Mesenteric fat pad (tissue), 1 donor: ENCODE data around the gene SPNS1. TPM values are rescaled to one million over a fixed set of nuclear protein-coding genes. Genes with fewer than 3 reads are reported as not detected.
"Not testable (repeated sequence)": the region's sequence is repeated elsewhere in the genome, so short reads cannot be mapped to it uniquely, and the experiment has no call there.

ENCODE experiments used
- DNase-seq: peaks from one replicate; pipeline ENCODE4 v3.0.0-alpha.2; 2020; ENCODE audit warnings: low spot score
- long read RNA-seq: library from polyadenylated mRNA; unstranded; transcript quantifications from one replicate; pipeline ENCODE4 v2.0.0, GENCODE V29; 2020
- total RNA-seq: library from RNA; stranded (reverse); fragmentation: NEBNext Ultra II Directional; extraction: Animal tissue kit (Norgen Biotek cat#: 25700); gene quantifications from one replicate; pipeline ENCODE4 v1.2.1, GENCODE V29; 2021
- donor health status: DM: yes; HTN: yes; CAD: no.

Gene SPNS1, protein sequence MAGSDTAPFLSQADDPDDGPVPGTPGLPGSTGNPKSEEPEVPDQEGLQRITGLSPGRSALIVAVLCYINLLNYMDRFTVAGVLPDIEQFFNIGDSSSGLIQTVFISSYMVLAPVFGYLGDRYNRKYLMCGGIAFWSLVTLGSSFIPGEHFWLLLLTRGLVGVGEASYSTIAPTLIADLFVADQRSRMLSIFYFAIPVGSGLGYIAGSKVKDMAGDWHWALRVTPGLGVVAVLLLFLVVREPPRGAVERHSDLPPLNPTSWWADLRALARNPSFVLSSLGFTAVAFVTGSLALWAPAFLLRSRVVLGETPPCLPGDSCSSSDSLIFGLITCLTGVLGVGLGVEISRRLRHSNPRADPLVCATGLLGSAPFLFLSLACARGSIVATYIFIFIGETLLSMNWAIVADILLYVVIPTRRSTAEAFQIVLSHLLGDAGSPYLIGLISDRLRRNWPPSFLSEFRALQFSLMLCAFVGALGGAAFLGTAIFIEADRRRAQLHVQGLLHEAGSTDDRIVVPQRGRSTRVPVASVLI
- 31.4 TPM for total RNA-seq
- long read RNA-seq, transcript SPNS1-202 (13 exons, 2,102 nt): minor isoform, 5 of 225 reads
- long read RNA-seq, transcript SPNS1-207 (13 exons, 1,979 nt): minor isoform, 28 of 225 reads
- long read RNA-seq, transcript SPNS1-201 (12 exons, 2,208 nt): major isoform, 117 of 225 reads
- long read RNA-seq, partial matches to known transcripts: 25 of 225 reads
- long read RNA-seq, other reads (novel, unspliced or antisense): 43 of 225 reads

DNA sequence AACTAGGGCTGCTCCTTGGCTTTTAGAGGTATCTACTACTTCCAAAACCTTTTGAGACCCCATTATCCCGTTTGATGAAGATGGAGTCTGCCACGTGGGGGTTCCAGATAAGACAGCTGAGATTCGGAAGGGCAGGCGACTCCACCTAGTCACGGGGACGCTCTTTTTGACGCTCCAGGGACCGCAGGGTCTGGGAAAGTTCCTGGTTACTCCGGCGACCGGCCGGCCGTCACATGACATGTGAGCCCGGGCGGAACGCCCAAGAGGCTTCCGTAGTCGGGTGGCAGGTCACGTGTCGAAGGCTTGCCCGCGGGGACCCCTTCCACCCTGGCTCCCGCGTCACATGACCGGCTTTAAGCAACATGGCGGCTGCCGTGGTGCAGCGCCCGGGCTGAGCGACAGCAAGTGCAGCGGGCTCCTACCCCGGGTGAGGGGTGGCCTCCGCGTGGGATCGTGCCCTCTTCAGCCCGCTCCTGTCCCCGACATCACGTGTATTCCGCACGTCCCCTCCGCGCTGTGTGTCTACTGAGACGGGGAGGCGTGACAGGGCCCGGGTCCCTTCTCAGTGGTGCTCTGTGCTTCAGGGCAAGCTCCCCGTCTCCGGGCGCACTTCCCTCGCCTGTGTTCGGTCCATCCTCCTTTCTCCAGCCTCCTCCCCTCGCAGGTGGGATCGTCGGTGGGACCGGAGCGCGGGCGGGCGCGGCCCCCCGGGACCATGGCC lies at the start of gene SPNS1:
TSS of gene SPNS1 (plus strand) at position 342 of the 721 bp plus-strand sequence. CDS start at position 716, 374 bp downstream.
- DNase-seq: peak; percentile 99

GRCh38 chr16:28925386-28926228 lies 49.0 kb upstream of the SPNS1 start:
- peak; percentile 92 for DNase-seq

DNA sequence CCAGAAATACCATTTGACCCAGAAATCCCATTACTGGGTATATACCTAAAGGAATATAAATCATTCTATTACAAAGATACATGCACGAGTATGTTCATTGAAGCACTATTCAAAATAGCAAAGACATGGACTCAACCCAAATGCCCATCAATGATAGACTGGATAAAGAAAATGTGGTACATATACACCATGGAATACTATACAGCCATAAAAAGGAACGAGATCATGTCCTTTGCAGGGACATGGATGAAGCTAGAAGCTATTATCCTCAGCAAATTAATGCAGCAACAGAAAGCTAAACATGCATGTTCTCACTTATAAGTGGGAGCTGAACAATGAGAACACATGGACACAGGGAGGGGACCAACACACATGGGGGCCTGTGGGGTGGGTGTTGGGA lies 48.3 kb upstream of the SPNS1 start:
- DNase-seq: not testable (repeated sequence)

- no peak for DNase-seq
Measured at GRCh38 chr16:28927815-28928214, 46.8 kb upstream of the SPNS1 start.

GRCh38 chr16:28930203-28930602 lies 44.4 kb upstream of the SPNS1 start:
- DNase-seq: no peak

DNA sequence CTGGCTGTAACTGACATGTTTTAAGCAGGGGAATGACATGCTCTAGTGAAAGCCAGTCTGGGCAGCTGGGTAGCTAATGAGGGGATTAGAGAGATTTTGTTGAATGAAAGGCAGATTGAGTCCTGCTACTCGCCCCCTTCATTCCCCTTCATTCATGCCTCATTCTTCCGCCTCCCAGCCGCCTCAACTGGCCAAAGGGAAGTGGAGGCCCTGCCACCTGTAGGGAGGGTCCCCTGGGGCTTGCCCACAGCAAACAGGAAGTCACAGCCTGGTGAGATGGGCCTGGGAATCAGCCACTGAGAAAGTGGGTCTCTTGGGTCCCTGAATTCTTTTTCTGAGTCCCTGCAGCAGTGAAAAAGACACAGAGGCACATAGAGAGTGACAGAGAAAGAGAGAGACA lies 43.9 kb upstream of the SPNS1 start:
- DNase-seq: no peak

- DNase-seq: no peak
Measured at GRCh38 chr16:28931801-28932225, 42.8 kb upstream of the SPNS1 start, which contains the start of gene CD19. CD19 (plus strand) TSS chr16:28931971; CDS start chr16:28932001, 30 bp downstream.

DNA sequence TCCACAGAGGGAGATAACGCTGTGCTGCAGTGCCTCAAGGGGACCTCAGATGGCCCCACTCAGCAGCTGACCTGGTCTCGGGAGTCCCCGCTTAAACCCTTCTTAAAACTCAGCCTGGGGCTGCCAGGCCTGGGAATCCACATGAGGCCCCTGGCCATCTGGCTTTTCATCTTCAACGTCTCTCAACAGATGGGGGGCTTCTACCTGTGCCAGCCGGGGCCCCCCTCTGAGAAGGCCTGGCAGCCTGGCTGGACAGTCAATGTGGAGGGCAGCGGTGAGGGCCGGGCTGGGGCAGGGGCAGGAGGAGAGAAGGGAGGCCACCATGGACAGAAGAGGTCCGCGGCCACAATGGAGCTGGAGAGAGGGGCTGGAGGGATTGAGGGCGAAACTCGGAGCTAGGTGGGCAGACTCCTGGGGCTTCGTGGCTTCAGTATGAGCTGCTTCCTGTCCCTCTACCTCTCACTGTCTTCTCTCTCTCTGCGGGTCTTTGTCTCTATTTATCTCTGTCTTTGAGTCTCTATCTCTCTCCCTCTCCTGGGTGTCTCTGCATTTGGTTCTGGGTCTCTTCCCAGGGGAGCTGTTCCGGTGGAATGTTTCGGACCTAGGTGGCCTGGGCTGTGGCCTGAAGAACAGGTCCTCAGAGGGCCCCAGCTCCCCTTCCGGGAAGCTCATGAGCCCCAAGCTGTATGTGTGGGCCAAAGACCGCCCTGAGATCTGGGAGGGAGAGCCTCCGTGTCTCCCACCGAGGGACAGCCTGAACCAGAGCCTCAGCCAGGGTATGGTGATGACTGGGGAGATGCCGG lies 42.0 kb upstream of the SPNS1 start:
- DNase-seq: no peak

- DNase-seq: no peak
Measured at GRCh38 chr16:28933171-28933570, 41.4 kb upstream of the SPNS1 start.

DNA sequence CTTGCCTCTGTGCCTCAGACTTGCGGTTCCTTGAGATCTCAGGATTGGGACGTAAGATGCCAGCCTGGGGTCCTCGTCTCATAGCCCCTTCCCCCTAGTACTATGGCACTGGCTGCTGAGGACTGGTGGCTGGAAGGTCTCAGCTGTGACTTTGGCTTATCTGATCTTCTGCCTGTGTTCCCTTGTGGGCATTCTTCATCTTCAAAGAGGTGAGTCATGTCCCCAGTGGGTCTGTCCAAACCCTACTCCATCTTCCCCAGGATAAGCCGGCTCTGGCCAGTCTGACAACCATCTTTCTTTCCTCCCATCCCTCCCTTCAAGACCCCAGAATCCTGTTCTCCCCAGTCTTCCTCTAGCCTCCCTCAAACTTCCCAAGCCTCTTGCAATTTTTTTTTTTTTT lies 39.2 kb upstream of the SPNS1 start:
- no peak for DNase-seq

DNA sequence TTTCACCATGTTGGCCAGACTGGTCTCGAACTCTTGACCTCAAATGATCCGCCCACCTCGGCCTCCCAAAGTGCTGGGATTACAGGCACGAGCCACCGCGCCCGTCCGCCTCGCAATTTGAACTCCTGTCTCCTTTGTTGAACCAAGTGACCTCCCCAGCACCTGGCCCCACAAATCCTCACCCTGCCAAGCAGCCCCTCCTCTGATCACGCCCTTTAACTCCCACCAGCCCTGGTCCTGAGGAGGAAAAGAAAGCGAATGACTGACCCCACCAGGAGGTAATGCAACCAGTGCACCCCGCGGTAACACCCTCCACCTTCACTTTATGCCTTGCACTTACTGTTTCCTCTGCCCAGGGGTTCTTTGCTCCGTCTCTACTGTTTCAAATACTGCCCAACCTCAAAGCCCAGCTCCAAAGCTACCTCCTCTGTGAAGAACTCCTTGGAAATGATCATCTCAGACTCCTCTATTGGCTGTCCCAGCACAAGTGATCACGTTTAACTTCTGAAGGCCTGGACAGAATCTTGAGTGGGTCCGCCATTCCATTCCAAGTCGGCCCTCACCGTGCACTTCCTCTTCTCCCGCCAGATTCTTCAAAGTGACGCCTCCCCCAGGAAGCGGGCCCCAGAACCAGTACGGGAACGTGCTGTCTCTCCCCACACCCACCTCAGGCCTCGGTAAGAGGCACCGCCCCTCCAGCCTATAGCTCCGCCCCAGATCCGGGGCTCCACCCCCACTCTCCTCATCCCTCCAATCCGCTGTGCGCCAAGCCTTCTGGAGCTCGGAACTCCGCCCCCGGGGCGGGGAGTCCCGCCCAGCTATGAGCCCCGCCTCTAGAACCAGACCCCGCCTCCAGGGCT lies 38.4 kb upstream of the SPNS1 start:
- peak; percentile 95 for DNase-seq

GRCh38 chr16:28936784-28937155 lies 37.8 kb upstream of the SPNS1 start:
- DNase-seq: no peak

GRCh38 chr16:28937222-28937876 lies 37.2 kb upstream of the SPNS1 start:
- no peak for DNase-seq

GRCh38 chr16:28938721-28939120 lies 35.9 kb upstream of the SPNS1 start:
- no peak for DNase-seq

DNA sequence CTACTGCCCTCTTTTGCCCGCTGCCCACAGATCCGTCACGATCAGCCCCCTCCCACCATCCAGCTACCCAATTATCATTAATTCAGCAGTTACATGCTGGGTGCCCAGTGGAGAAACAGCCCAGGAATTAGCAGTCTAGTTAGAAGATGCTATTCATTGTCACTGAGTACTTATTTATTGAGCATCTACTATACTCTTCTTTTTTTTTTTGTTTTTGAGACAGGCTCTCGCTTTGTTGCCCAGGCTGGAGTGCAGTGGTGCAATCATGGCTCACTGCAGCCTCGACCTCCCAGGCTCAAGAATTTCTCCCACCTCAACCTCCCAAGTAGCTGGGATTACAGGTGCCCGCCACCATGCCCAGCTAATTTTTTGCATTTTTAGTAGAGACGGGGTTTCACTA lies 34.8 kb upstream of the SPNS1 start:
- not testable (repeated sequence) for DNase-seq

- no peak for DNase-seq
Measured at GRCh38 chr16:28943281-28943680, 31.3 kb upstream of the SPNS1 start.

GRCh38 chr16:28946681-28947080 lies 27.9 kb upstream of the SPNS1 start:
- no peak for DNase-seq

DNA sequence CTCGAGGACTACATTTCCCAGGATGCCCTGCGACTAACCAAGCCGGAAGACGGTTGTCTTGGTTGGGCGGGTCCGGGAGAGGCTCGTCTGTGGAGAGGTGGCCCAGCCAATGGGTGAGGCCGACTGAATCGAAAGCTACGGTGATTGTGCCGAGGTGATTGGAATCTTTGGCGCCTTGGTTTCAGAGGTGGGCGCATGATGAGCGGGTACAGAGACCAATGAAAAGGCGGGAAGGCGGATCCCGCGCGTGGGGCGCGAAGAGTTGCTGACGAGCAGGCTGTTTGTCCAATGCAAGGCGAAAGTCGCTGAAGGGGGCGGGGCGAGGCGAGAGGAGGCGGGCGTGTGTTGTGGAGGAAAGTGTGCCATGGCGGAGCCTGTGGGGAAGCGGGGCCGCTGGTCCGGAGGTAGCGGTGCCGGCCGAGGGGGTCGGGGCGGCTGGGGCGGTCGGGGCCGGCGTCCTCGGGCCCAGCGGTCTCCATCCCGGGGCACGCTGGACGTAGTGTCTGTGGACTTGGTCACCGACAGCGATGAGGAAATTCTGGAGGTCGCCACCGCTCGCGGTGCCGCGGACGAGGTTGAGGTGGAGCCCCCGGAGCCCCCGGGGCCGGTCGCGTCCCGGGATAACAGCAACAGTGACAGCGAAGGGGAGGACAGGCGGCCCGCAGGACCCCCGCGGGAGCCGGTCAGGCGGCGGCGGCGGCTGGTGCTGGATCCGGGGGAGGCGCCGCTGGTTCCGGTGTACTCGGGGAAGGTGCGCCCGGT lies 23.7 kb upstream of the SPNS1 start, which contains the start of gene NFATC2IP:
TSS of gene NFATC2IP (plus strand) at position 290 of the 762 bp plus-strand sequence. CDS start at position 365, 75 bp downstream.
- peak; percentile 100 for DNase-seq
